Heart left ventricle (tissue), 13 donors: ENCODE measurements around the gene CD300LD.

Experiments used
- CTCF ChIP-seq, 12 donors: fragments of 200-600 bp; sonication (generic) in 4 of 12; IDR thresholded peaks; one replicate each; pipeline versions ENCODE4 v1.5.0 to v1.8.0; 2018 to 2022; ENCODE audit warnings: antibody characterized with exemption in 12 of 12, mild to moderate bottlenecking in 5 of 12
- POLR2A ChIP-seq, 2 donors: fragments of 450-650 bp; IDR thresholded peaks; one replicate each; pipeline ENCODE4 v1.6.1; 2017; ENCODE audit warnings: antibody characterized with exemption in 2 of 2, mild to moderate bottlenecking in 2 of 2, moderate library complexity in 2 of 2
- donor health status: ischemic (EF 13 %, LVEDD 7.1; RV severe dilation, severe dysfunction).
- donor health status: DM: no; HTN: yes; CAD: no.
- donor health status: DM: no; HTN: no; CAD: no.
- donor health status: ischemic (EF 25% LVEDD 6.9; RV normal size, moderate dysfunction).
- donor health status: ischemic (EF 25% LVEDD 5.7; RV mildly dilated, moderate dysfunction).
- donor health status: ischemic (EF 35%, LVEDD 5.7; RV mildly dilated, moderate dysfunction).
- donor health status: nonischemic (EF 11% LVEDD 7.7; RV severe dilation, severe dysfunction).
- donor health status: DM: yes; HTN: yes; CAD: no.
- donor health status: PGD.
- donor health status: ischemic (EF 29% LVEDD 5.4; RV normal size, mild dysfunction).
- donor health status: nonischemic (EF 23%, LVEDD 6.1; RV moderate dilation, normal function).

- no peak for TF ChIP-seq CTCF (IDR thresholded peaks at IDR 0.05)
- no peak for TF ChIP-seq POLR2A (IDR thresholded peaks at IDR 0.05)
These were observed 39.7 kb upstream of the CD300LD start for GRCh38 chr17:74631468-74632450.
